Measurements from ENCODE around the gene ATXN7L3B. TPM values are rescaled to one million over a fixed set of nuclear protein-coding genes. Genes with fewer than 3 reads are reported as not detected.

ATXN7L3B gene
- total and polyA plus RNA-seq, 2 donors (not counting 3 experiments of a cell fraction or from before 2014, with no cell fraction given), result 18.1 to 25.0 TPM

- POLR2A ChIA-PET, result no interaction called here
- no peak overlapping the region for H3K4me3 ChIP-seq (replicated peaks in 1 of 3; ENCODE audit: insufficient read depth in 1 of 3, low read depth in 1 of 3, low read length in 3 of 3)
- DNase-seq (ENCODE audit: low read depth, low spot score) (no peak), FAIRE-seq (no peak)
- no TSS peak for BruUV-seq (replicated peaks)
- CTCF ChIA-PET, result no interaction called here
- no peaks in the 10 kb centered on the region for H3K4me1 ChIP-seq (ENCODE audit: control insufficient read depth, extremely low read depth, insufficient read depth, low read length)
- TF ChIP-seq, protein P1, sequence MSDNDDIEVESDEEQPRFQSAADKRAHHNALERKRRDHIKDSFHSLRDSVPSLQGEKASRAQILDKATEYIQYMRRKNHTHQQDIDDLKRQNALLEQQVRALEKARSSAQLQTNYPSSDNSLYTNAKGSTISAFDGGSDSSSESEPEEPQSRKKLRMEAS (IDR thresholded peaks at IDR 0.05; ENCODE audit: insufficient read depth, insufficient read length), result no peak
- TF ChIP-seq, protein P2, sequence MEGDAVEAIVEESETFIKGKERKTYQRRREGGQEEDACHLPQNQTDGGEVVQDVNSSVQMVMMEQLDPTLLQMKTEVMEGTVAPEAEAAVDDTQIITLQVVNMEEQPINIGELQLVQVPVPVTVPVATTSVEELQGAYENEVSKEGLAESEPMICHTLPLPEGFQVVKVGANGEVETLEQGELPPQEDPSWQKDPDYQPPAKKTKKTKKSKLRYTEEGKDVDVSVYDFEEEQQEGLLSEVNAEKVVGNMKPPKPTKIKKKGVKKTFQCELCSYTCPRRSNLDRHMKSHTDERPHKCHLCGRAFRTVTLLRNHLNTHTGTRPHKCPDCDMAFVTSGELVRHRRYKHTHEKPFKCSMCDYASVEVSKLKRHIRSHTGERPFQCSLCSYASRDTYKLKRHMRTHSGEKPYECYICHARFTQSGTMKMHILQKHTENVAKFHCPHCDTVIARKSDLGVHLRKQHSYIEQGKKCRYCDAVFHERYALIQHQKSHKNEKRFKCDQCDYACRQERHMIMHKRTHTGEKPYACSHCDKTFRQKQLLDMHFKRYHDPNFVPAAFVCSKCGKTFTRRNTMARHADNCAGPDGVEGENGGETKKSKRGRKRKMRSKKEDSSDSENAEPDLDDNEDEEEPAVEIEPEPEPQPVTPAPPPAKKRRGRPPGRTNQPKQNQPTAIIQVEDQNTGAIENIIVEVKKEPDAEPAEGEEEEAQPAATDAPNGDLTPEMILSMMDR (IDR thresholded peaks at IDR 0.05; ENCODE audit: extremely low read depth in 1 of 2, insufficient read depth in 1 of 2, low read depth in 1 of 2, low read length in 2 of 2), result no peak
- TF ChIP-seq GATA2 (IDR thresholded peaks at IDR 0.05; ENCODE audit: insufficient read depth, insufficient read length, low read depth, low read length), result no peak
- TF ChIP-seq EZH2 (IDR thresholded peaks at IDR 0.05; ENCODE audit: borderline replicate concordance, low read depth, low read length, severe bottlenecking), result no peak
- no peak for TF ChIP-seq MYC (IDR thresholded peaks at IDR 0.05; ENCODE audit: low read depth, low read length)
- TF ChIP-seq POLR2A (IDR thresholded peaks at IDR 0.05; ENCODE audit: low read depth, low read length), result no peak
- no peak for TF ChIP-seq FOS (IDR thresholded peaks at IDR 0.05; ENCODE audit: borderline replicate concordance, insufficient read depth, low read length)
- no peak for TF ChIP-seq POLR2AphosphoS5 (IDR thresholded peaks at IDR 0.05; ENCODE audit: insufficient read depth, low read depth, low read length)
- TF ChIP-seq JUN (IDR thresholded peaks at IDR 0.05; ENCODE audit: borderline replicate concordance, insufficient read depth, insufficient read length, low read depth), result no peak
- no peak overlapping the region for H3K27ac ChIP-seq (ENCODE audit: insufficient read depth, low read depth, low read length)
- intact Hi-C loops (cut with micrococcal nuclease), result no loop called here
- no peaks in the 10 kb centered on the region for H3K9me3 ChIP-seq (replicated peaks; ENCODE audit: control insufficient read depth, insufficient read depth, low read length)
- H3K79me2 ChIP-seq (ENCODE audit: control insufficient read depth, insufficient read depth, low read length), result no peaks in the 10 kb centered on the region
- H3K27me3 ChIP-seq (ENCODE audit: control insufficient read depth in 2 of 2, insufficient read depth in 2 of 2, low read length in 2 of 2), result no peaks in the 10 kb centered on the region
- dilution Hi-C loops (cut with MboI; ENCODE audit: extremely low pct_ligation_motif_present, low sequenced_read_pairs), result no loop called here
- H3K9me1 ChIP-seq (replicated peaks; ENCODE audit: control insufficient read depth, extremely low read depth, insufficient read depth, low read length), result no peaks in the 10 kb centered on the region
- no peak overlapping the region for H3K4me2 ChIP-seq (ENCODE audit: insufficient read depth, low read length)
- H3K36me3 ChIP-seq (ENCODE audit: control insufficient read depth in 2 of 2, extremely low read depth in 1 of 2, insufficient read depth in 2 of 2, low read length in 2 of 2), result no peaks in the 10 kb centered on the region
- no peaks in the 10 kb centered on the region for H4K20me1 ChIP-seq (replicated peaks; ENCODE audit: control insufficient read depth, extremely low read depth, insufficient read depth, low read length)
- no peak overlapping the region for H3K9ac ChIP-seq (replicated peaks; ENCODE audit: extremely low read depth, insufficient read depth, low read length)
- H2AFZ ChIP-seq (ENCODE audit: low read depth, low read length), result no peak overlapping the region
Measured at GRCh38 chr12:74584483-74585062, 46.9 kb downstream of the ATXN7L3B start.

Data from endothelial cell of umbilical vein (primary cell).